DOHH2 (cell line): ENCODE results near the gene LSM14B.
A peak's percentile ranks its signal among the peaks of the same experiment; 100 is the strongest.

Experiments used
- H3F3A ChIP-seq: fragments of 200-600 bp; sonication (generic), shearing (Covaris generic); 2 replicates; pipeline ENCODE4 v1.6.0; 2016; ENCODE audit warnings: antibody characterized with exemption, mild to moderate bottlenecking; ENCODE audit not compliant: control insufficient read depth, insufficient read depth
- H3K27ac ChIP-seq: fragments of 200-600 bp; sonication (generic); 2 replicates; pipeline ENCODE4 v1.5.1; 2014; ENCODE audit warnings: low read depth, mild to moderate bottlenecking, low read length, moderate library complexity
- H3K27me3 ChIP-seq: fragments of 200-600 bp; sonication (generic); 2 replicates; pipeline ENCODE4 v1.6.1; 2014; ENCODE audit warnings: mild to moderate bottlenecking, low read length, mixed read lengths; ENCODE audit not compliant: control insufficient read depth
- H3K36me3 ChIP-seq: fragments of 200-600 bp; sonication (generic); 2 replicates; pipeline ENCODE4 v1.6.1; 2014; ENCODE audit warnings: mild to moderate bottlenecking, low read length, moderate library complexity, mixed read lengths; ENCODE audit not compliant: control insufficient read depth
- H3K4me1 ChIP-seq: fragments of 200-600 bp; sonication (generic); 2 replicates; pipeline ENCODE4 v1.6.1; 2014; ENCODE audit warnings: mild to moderate bottlenecking, low read length, mixed read lengths; ENCODE audit not compliant: control insufficient read depth
- H3K4me2 ChIP-seq: fragments of 200-600 bp; sonication (generic); 2 replicates; pipeline ENCODE4 v1.6.0; 2014; ENCODE audit warnings: mild to moderate bottlenecking, low read length, moderate library complexity
- H3K4me3 ChIP-seq: fragments of 200-600 bp; sonication (generic); 2 replicates; pipeline ENCODE4 v1.5.1; 2014; ENCODE audit warnings: mild to moderate bottlenecking, low read length, mixed read lengths
- H3K79me2 ChIP-seq: fragments of 200-600 bp; sonication (generic); 2 replicates; pipeline ENCODE4 v1.6.1; 2014; ENCODE audit warnings: mild to moderate bottlenecking, low read length, mixed read lengths; ENCODE audit not compliant: control insufficient read depth
- H3K9me2 ChIP-seq: fragments of 200-600 bp; sonication (generic); replicated peaks from 2 replicates; pipeline ENCODE4 v1.6.1; 2014; ENCODE audit warnings: mild to moderate bottlenecking, low read length, mixed read lengths; ENCODE audit not compliant: control insufficient read depth
- H3K9me3 ChIP-seq: fragments of 200-600 bp; sonication (generic); 2 replicates; pipeline ENCODE4 v1.6.1; 2014; ENCODE audit warnings: antibody characterized with exemption, low read length, mixed read lengths; ENCODE audit not compliant: control insufficient read depth, insufficient read depth
- H4K20me1 ChIP-seq: fragments of 200-600 bp; sonication (generic); 2 replicates; pipeline ENCODE4 v1.6.0; 2014; ENCODE audit warnings: low read depth, mild to moderate bottlenecking, antibody characterized with exemption, low read length, moderate library complexity; ENCODE audit not compliant: control insufficient read depth, insufficient read depth
- CTCF ChIP-seq: fragments of 200-600 bp; sonication (generic); IDR thresholded peaks from one replicate; pipeline ENCODE4 v1.5.1; 2014; ENCODE audit warnings: antibody characterized with exemption, mild to moderate bottlenecking, low read depth, low read length; ENCODE audit not compliant: poor library complexity, severe bottlenecking
- EZH2phosphoT487 ChIP-seq: fragments of 200-600 bp; sonication (generic); IDR thresholded peaks from 2 replicates; pipeline ENCODE4 v1.6.1; 2017; ENCODE audit warnings: borderline replicate concordance, mild to moderate bottlenecking, antibody characterized with exemption, low read length, moderate library complexity, mixed read lengths

Gene LSM14B

GRCh38 chr20:62121776-62122653, at the start of gene LSM14B:
Gene LSM14B (plus strand): TSS chr20:62122475. CDS start chr20:62122667, 192 bp downstream.
- Histone ChIP-seq H3K27ac (peak within 1 kb of the TSS; percentile 88), H3K36me3 (peaks cover 39% of the 10 kb centered on the region), H3K4me1 (peaks cover 28% of the 10 kb centered on the region), H3K79me2 (peaks cover 34% of the 10 kb centered on the region), H3K4me3 (peak within 1 kb of the TSS; percentile 87), H3F3A (peaks cover 8% of the 10 kb centered on the region; the same call in 1 of the 2 replicates), H4K20me1 (peaks cover 14% of the 10 kb centered on the region), H3K27me3 (no peaks in the 10 kb centered on the region), H3K4me2 (peak within 1 kb of the TSS; percentile 98), H3K9me3 (no peaks in the 10 kb centered on the region), H3K9me2 (no peaks in the 10 kb centered on the region)
- TF ChIP-seq CTCF = no peak
- TF ChIP-seq EZH2phosphoT487 = no peak

- Histone ChIP-seq H3K9me3 (peaks cover 18% of the 10 kb centered on the region), H3K36me3 (no peaks in the 10 kb centered on the region), H3K4me2 (no peak overlapping the region), H3K4me3 (no peak overlapping the region), H3K4me1 (peaks cover 6% of the 10 kb centered on the region), H3F3A (peaks cover 2% of the 10 kb centered on the region), H3K27ac (no peak overlapping the region), H4K20me1 (no peaks in the 10 kb centered on the region), H3K9me2 (no peaks in the 10 kb centered on the region), H3K27me3 (no peaks in the 10 kb centered on the region), H3K79me2 (no peaks in the 10 kb centered on the region)
- no peak for TF ChIP-seq EZH2phosphoT487
- TF ChIP-seq CTCF = no peak
Measured at GRCh38 chr20:62073323-62073722, 49.0 kb upstream of the LSM14B start.

- no peaks in the 10 kb centered on the region for H3K27me3 ChIP-seq
Measured at GRCh38 chr20:62079166-62079565, 43.1 kb upstream of the LSM14B start.

More at GRCh38 chr20:62079166-62079565, 43.1 kb upstream of the LSM14B start:
- no peaks in the 10 kb centered on the region for H3F3A ChIP-seq
- H3K4me3 ChIP-seq = no peak overlapping the region
- no peaks in the 10 kb centered on the region for H3K36me3 ChIP-seq
- H3K4me1 ChIP-seq = no peaks in the 10 kb centered on the region
- TF ChIP-seq CTCF = no peak
- no peak for TF ChIP-seq EZH2phosphoT487
- H3K9me2 ChIP-seq = no peaks in the 10 kb centered on the region
- H4K20me1 ChIP-seq = no peaks in the 10 kb centered on the region
- no peak overlapping the region for H3K27ac ChIP-seq
- H3K9me3 ChIP-seq = peaks cover 9% of the 10 kb centered on the region; the same call in 1 of the 2 replicates
- H3K79me2 ChIP-seq = no peaks in the 10 kb centered on the region
- H3K4me2 ChIP-seq = no peak overlapping the region
